GM23338 (cell line): ENCODE data around the gene CRYZL1.

Experiments used
- CREB1 ChIP-seq: fragments of 250-450 bp; sonication (Bioruptor Pico); IDR thresholded peaks from 2 replicates; pipeline ENCODE4 v1.5.0; 2020; ENCODE audit warnings: low read depth, mild to moderate bottlenecking, moderate library complexity
- EZH2 ChIP-seq: fragments of 200-600 bp; sonication (generic); IDR thresholded peaks from one replicate; pipeline ENCODE4 v1.8.0; 2017; ENCODE audit warnings: antibody characterized with exemption, mild to moderate bottlenecking, low read depth; ENCODE audit not compliant: unreplicated experiment
- POLR2AphosphoS5 ChIP-seq: IDR thresholded peaks from 2 replicates; pipeline ENCODE4 v1.6.1; 2016; ENCODE audit warnings: antibody characterized with exemption, low read depth
- ZNF114 ChIP-seq: fragments of 250-450 bp; sonication (Bioruptor Pico); IDR thresholded peaks from 2 replicates; pipeline ENCODE4 v1.5.0; 2020; ENCODE audit warnings: mild to moderate bottlenecking, moderate library complexity
- TF ChIP-seq, protein P1 (sequence below): IDR thresholded peaks from 2 replicates; pipeline ENCODE4 v1.6.1; 2016; ENCODE audit warnings: antibody characterized with exemption
- TF ChIP-seq, protein P2 (sequence below), 2 experiments: fragments of 200-600 bp in 1 of 2; sonication (generic) in 1 of 2; conservative IDR thresholded peaks; 2 replicates each; pipeline versions ENCODE4 v1.5.1 to v1.6.1; 2016 to 2017; ENCODE audit warnings: antibody characterized with exemption in 2 of 2, low read depth in 2 of 2, mild to moderate bottlenecking in 2 of 2, moderate library complexity in 1 of 2

DNA sequence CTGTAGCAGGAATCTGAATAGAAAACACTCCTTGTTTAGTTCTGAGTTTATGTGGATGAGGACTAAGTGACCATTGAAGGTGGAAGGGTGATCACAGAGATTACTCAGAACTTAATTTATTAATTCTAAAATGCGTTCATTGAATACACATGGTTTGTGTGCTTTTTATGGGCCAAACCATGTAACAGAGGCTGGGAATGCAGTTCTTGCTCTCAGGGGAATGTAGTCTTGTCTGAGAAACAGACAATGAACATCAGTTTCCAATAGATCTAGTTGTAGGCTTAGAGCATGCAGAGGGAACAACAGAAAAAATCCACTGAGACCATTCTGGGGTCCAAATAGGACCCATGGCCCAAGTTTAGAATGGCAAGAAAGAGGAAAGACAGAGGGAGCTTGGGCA, 46.8 kb upstream of the CRYZL1 start:
- TF ChIP-seq POLR2AphosphoS5 (no peak), CREB1 (no peak), EZH2 (no peak), ZNF114 (no peak)
- TF ChIP-seq, protein P1, sequence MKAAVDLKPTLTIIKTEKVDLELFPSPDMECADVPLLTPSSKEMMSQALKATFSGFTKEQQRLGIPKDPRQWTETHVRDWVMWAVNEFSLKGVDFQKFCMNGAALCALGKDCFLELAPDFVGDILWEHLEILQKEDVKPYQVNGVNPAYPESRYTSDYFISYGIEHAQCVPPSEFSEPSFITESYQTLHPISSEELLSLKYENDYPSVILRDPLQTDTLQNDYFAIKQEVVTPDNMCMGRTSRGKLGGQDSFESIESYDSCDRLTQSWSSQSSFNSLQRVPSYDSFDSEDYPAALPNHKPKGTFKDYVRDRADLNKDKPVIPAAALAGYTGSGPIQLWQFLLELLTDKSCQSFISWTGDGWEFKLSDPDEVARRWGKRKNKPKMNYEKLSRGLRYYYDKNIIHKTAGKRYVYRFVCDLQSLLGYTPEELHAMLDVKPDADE: no peak
- TF ChIP-seq, protein P2, sequence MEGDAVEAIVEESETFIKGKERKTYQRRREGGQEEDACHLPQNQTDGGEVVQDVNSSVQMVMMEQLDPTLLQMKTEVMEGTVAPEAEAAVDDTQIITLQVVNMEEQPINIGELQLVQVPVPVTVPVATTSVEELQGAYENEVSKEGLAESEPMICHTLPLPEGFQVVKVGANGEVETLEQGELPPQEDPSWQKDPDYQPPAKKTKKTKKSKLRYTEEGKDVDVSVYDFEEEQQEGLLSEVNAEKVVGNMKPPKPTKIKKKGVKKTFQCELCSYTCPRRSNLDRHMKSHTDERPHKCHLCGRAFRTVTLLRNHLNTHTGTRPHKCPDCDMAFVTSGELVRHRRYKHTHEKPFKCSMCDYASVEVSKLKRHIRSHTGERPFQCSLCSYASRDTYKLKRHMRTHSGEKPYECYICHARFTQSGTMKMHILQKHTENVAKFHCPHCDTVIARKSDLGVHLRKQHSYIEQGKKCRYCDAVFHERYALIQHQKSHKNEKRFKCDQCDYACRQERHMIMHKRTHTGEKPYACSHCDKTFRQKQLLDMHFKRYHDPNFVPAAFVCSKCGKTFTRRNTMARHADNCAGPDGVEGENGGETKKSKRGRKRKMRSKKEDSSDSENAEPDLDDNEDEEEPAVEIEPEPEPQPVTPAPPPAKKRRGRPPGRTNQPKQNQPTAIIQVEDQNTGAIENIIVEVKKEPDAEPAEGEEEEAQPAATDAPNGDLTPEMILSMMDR (conservative IDR thresholded peaks at IDR 0.05; ENCODE audit: low read depth in 2 of 2): no peak
